Smooth muscle cell (in vitro differentiated cells): Measurements from ENCODE around the gene TSC2. TPM values are rescaled to one million over a fixed set of nuclear protein-coding genes. Genes with fewer than 3 reads are reported as not detected.
"Not testable (repeated sequence)": the region's sequence is repeated elsewhere in the genome, so short reads cannot be mapped to it uniquely, and the experiment has no call there.

Experiments
- DNase-seq: peaks from one replicate; lab custom pipeline; 2025; ENCODE audit not compliant: unreplicated experiment; lab: John Stamatoyannopoulos, UW
- H2AFZ ChIP-seq: fragments of 200-600 bp; sonication (generic); 2 replicates; pipeline ENCODE4 v1.6.0; 2016; ENCODE audit warnings: antibody characterized with exemption, low read depth, mild to moderate bottlenecking
- H3F3A ChIP-seq: fragments of 200-600 bp; sonication (generic); 2 replicates; pipeline ENCODE4 v1.6.0; 2017; ENCODE audit warnings: antibody characterized with exemption, low read depth
- H3K27ac ChIP-seq: fragments of 200-600 bp; sonication (generic); 2 replicates; pipeline ENCODE4 v1.5.1; 2016; ENCODE audit warnings: low read depth, mild to moderate bottlenecking
- H3K27me3 ChIP-seq: fragments of 200-600 bp; sonication (generic); 2 replicates; pipeline ENCODE4 v1.6.1; 2016; ENCODE audit warnings: low read depth, mild to moderate bottlenecking
- H3K36me3 ChIP-seq: fragments of 200-600 bp; sonication (generic); 2 replicates; pipeline ENCODE4 v1.5.1; 2016; ENCODE audit warnings: low read depth
- H3K4me1 ChIP-seq: fragments of 200-600 bp; sonication (generic); 2 replicates; pipeline ENCODE4 v1.5.1; 2016; ENCODE audit warnings: low read depth
- H3K4me2 ChIP-seq: fragments of 200-600 bp; sonication (generic); 2 replicates; pipeline ENCODE4 v1.6.0; 2016; ENCODE audit warnings: mild to moderate bottlenecking
- H3K4me3 ChIP-seq: fragments of 200-600 bp; sonication (generic); 2 replicates; pipeline ENCODE4 v1.5.1; 2016; ENCODE audit warnings: mild to moderate bottlenecking
- H3K79me2 ChIP-seq: fragments of 200-600 bp; sonication (generic); 2 replicates; pipeline ENCODE4 v1.6.0; 2016; ENCODE audit warnings: low read depth, mild to moderate bottlenecking
- H3K9ac ChIP-seq: fragments of 200-600 bp; sonication (generic); 2 replicates; pipeline ENCODE4 v1.6.0; 2016; ENCODE audit warnings: low read depth
- H3K9me3 ChIP-seq: fragments of 200-600 bp; sonication (generic); replicated peaks from 2 replicates; pipeline ENCODE4 v1.5.1; 2016; ENCODE audit warnings: low read depth
- H4K20me1 ChIP-seq: fragments of 200-600 bp; sonication (generic); 2 replicates; pipeline ENCODE4 v1.6.0; 2016; ENCODE audit warnings: low read depth
- WGBS: methylation state at CpG from one replicate; pipeline ENCODE4 v1.1.7; 2016; ENCODE audit warnings: low lambda C conversion rate; 5-methylcytosine and 5-hydroxymethylcytosine counted together
- polyA plus RNA-seq: library from polyadenylated mRNA; unstranded; fragments of >200 nt; fragmentation: Nextera tagmentation; extraction: Ambion mirVana; gene quantifications from 2 replicates; pipeline ENCODE4 v1.2.1, GENCODE V29; 2016
- total RNA-seq: library from RNA; depleted of rRNA; stranded (reverse); fragments of >200 nt; gene quantifications from 2 replicates; pipeline ENCODE4 v1.2.3, GENCODE V29; 2014
- TF ChIP-seq, protein P1 (sequence below): fragments of 200-600 bp; sonication (generic); IDR thresholded peaks from 2 replicates; pipeline ENCODE4 v1.5.1; 2017; ENCODE audit warnings: borderline replicate concordance, mild to moderate bottlenecking, antibody characterized with exemption; ENCODE audit not compliant: insufficient read depth, poor library complexity, severe bottlenecking

Gene TSC2
- total and polyA plus RNA-seq, 2 experiments from 2014 or later = 64.5 to 74.7 TPM

DNA sequence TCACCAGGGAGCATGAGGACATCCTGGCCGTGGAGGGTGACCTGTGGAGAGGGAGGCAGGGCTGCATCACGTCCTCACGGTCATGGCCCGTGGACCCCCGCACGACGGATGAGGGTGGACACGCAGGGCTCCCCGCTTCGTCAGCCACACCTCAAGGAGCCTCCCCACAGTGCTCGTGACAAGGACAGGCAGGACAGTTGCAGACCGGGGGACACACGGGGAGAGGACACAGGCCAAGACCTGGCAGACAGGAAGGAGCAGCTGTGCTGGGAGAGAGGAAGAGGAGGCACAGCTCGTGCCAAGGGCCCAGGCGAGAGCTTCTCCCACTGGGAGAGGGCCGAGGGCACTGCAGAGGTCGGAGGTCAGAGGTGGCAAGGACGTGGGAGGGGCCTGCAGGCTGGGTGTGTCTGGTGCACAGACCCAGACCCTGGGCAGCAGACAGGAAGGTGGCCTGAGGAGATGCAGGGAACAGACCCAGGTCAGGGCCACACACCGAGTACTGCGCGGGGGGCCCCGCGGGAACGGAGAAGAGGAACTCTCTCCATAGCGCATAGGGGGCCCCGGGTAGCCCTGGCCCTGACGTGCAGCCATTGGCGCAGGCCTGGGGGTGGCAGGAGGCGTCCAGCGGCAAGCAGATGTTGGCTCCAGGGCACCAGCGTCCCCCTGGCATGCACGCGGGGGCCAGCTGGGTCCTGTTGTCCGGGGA is 67.3 kb downstream of the TSC2 start:
- not testable (repeated sequence) for H3K9ac ChIP-seq, H3K4me2 ChIP-seq, H3K4me1 ChIP-seq, H3F3A ChIP-seq, DNase-seq, H3K4me3 ChIP-seq, H2AFZ ChIP-seq, H3K9me3 ChIP-seq, H3K36me3 ChIP-seq, H3K27ac ChIP-seq, H3K27me3 ChIP-seq
- 96% methylated on average over 24 of the region's 34 CpGs for WGBS
- H3K79me2 ChIP-seq = peaks cover 17% of the 10 kb centered on the region
- H4K20me1 ChIP-seq = peaks cover 14% of the 10 kb centered on the region

DNA sequence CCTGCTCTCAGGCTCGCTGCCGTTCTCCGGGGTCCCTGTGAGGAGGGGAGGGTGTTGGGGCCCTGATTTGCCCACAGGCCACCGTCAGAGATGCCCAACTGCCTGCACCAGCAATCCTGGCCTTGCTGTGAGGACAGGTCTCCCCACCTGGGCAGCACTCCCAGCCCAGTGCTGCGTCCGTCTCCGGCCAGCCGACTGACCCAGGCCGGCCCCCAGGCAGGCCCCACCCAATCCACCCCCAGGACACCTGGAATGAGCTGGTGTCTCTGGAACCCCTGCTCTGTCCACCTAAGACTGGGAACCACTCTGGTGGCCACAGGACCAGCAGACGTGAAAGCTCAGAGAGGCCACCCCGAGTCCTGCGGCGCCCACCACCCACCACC is 67.8 kb downstream of the TSC2 start:
- TF ChIP-seq, protein P1, sequence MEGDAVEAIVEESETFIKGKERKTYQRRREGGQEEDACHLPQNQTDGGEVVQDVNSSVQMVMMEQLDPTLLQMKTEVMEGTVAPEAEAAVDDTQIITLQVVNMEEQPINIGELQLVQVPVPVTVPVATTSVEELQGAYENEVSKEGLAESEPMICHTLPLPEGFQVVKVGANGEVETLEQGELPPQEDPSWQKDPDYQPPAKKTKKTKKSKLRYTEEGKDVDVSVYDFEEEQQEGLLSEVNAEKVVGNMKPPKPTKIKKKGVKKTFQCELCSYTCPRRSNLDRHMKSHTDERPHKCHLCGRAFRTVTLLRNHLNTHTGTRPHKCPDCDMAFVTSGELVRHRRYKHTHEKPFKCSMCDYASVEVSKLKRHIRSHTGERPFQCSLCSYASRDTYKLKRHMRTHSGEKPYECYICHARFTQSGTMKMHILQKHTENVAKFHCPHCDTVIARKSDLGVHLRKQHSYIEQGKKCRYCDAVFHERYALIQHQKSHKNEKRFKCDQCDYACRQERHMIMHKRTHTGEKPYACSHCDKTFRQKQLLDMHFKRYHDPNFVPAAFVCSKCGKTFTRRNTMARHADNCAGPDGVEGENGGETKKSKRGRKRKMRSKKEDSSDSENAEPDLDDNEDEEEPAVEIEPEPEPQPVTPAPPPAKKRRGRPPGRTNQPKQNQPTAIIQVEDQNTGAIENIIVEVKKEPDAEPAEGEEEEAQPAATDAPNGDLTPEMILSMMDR = no peak
- H3K9ac ChIP-seq = no peak overlapping the region
- peaks cover 19% of the 10 kb centered on the region for H4K20me1 ChIP-seq
- no peaks in the 10 kb centered on the region for H3K36me3 ChIP-seq
- no peaks in the 10 kb centered on the region for H3K27me3 ChIP-seq
- H3K79me2 ChIP-seq = peaks cover 23% of the 10 kb centered on the region
- H2AFZ ChIP-seq = no peak overlapping the region
- no peak overlapping the region for H3K4me3 ChIP-seq
- no peaks in the 10 kb centered on the region for H3K9me3 ChIP-seq
- no peak overlapping the region for H3K4me2 ChIP-seq
- DNase-seq = no peak
- no peaks in the 10 kb centered on the region for H3K4me1 ChIP-seq
- H3K27ac ChIP-seq = no peak overlapping the region
- no peaks in the 10 kb centered on the region for H3F3A ChIP-seq
- 100% methylated on average over 3 of the region's 13 CpGs for WGBS

DNA sequence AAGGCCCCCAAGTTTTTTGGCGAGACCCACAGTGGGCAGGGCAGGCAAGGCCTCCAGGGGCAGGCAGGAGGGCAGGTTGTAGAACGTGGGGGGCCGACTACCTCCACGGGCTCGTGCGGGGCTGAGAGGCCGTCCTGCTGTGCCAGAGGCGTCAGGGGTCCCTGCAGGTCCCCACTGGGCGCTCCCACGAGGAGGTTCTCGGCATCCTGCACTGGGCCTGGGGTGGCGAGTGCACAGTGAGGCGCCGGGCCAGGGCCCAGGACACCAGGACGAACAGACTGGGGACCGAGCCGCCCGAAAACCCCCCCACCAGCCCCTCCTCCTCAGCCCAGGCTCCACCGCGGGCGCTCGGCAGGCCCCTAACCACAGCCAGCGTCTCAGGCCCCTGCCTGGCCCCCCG is 68.6 kb downstream of the TSC2 start:
- not testable (repeated sequence) for DNase-seq, H3K27ac ChIP-seq, H3K9ac ChIP-seq, H3K36me3 ChIP-seq, H3K9me3 ChIP-seq, H3K4me1 ChIP-seq, H3K27me3 ChIP-seq, H3F3A ChIP-seq, H3K4me3 ChIP-seq, H3K4me2 ChIP-seq, H2AFZ ChIP-seq
- Histone ChIP-seq H4K20me1 (peaks cover 26% of the 10 kb centered on the region), H3K79me2 (peaks cover 31% of the 10 kb centered on the region)
- WGBS = 96% methylated on average over 10 of the region's 24 CpGs

DNA sequence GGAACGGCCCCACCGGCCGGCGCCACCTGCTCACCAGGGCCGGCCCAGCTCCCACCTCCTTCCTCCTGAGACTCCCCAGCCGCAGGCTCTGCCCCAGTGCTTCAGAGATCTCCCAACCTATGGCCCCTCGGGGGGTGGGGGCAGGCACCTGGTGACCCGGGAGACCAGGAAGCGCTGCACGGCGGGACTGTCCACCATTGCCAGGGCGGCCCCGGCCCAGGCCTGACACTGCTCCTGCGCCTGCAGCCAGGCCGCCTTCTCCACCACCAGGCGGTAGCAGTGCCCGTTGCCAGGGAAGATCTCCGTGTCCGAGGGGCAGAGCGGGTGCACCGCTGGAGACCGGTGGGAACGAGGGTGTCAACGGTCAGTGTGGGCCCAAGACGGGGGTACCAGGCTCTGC is 69.6 kb downstream of the TSC2 start:
- H3K9ac ChIP-seq = not testable (repeated sequence)

DNA sequence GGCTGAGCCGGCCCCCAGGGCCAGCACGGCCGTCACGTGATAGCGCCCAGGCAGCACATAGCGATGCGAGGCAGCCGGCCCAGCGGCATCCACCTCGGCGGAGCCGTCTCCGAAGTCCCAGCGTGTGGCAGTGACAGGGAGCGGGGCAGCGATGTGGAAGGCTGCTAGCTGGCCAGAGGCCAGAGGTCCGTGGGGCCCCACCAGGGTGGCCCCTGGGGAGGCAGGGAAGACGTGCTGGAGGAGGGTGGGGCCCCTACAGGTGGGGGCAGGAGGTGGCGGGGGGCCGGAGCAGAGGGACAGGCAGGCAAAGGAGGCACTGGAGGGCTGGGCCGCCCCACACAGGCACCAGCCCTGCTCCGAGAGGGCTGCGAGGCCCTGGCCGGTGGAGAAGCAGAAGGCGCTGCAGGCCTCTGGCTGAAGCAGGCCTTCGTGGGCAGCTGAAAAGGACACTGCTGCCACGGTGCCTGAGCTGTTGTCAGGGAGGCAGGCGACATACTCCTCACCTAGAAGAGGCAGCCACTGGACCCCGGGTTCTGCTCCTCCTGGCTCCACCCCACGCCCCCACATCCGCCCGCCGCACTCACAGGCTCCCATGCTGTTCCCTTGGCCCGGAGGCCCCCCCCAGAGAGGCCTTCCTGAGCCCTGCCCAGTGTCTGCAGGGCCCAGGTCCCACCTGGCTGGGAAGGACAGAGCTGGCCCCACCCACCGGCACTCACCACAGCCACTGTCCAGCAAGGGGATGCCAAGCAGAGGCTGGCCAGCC is 70.4 kb downstream of the TSC2 start:
- WGBS = 90% methylated on average over 20 of the region's 35 CpGs
- H3K4me2 ChIP-seq, H3K36me3 ChIP-seq, H3K4me1 ChIP-seq, H2AFZ ChIP-seq, H3K9me3 ChIP-seq, H3K27ac ChIP-seq, H3K27me3 ChIP-seq, DNase-seq, H3K9ac ChIP-seq, H3K4me3 ChIP-seq, H3F3A ChIP-seq: not testable (repeated sequence)
- peaks cover 32% of the 10 kb centered on the region for H4K20me1 ChIP-seq
- H3K79me2 ChIP-seq = peaks cover 37% of the 10 kb centered on the region

More for the DNA sequence above, 69.6 kb downstream of the TSC2 start:
- not testable (repeated sequence) for H3K4me3 ChIP-seq, H2AFZ ChIP-seq, H3K9me3 ChIP-seq, H3K36me3 ChIP-seq, H3F3A ChIP-seq, H3K4me1 ChIP-seq, H3K4me2 ChIP-seq, H3K27me3 ChIP-seq, DNase-seq, H3K27ac ChIP-seq
- Histone ChIP-seq H3K79me2 (peaks cover 37% of the 10 kb centered on the region), H4K20me1 (peaks cover 32% of the 10 kb centered on the region)
- 96% methylated on average over 22 of the region's 25 CpGs for WGBS
